Measurements from ENCODE around the gene B2M. TPM values are rescaled to one million over a fixed set of nuclear protein-coding genes. Genes with fewer than 3 reads are reported as not detected.

The B2M gene
- total RNA-seq, 1 experiment from 2014 or later, result 81.0 TPM

- Histone ChIP-seq H2BK15ac (ENCODE audit: low read depth, low read length) (no peak overlapping the region), H3K79me2 (ENCODE audit: insufficient read depth, low read length) (no peaks in the 10 kb centered on the region), H3T11ph (ENCODE audit: low read length) (no peak overlapping the region), H3K23me2 (ENCODE audit: insufficient read length, low read depth, low read length, poor library complexity, severe bottlenecking) (peaks cover 6% of the 10 kb centered on the region), H3K9ac (ENCODE audit: extremely low read depth, insufficient read length, low read length) (no peak overlapping the region), H2BK12ac (ENCODE audit: insufficient read length, low read depth, low read length) (no peak overlapping the region), H3K27me3 (ENCODE audit: insufficient read depth, low read length) (no peaks in the 10 kb centered on the region), H3K4me1 (ENCODE audit: insufficient read depth, low read length) (no peaks in the 10 kb centered on the region), H3K18ac (ENCODE audit: insufficient read length, low read depth, low read length) (no peak overlapping the region), H3K23ac (ENCODE audit: insufficient read length, low read depth, low read length) (no peak overlapping the region), H4K91ac (ENCODE audit: insufficient read length, low read depth, low read length) (no peak overlapping the region), H2AK5ac (ENCODE audit: insufficient read length, low read length) (no peak overlapping the region), H3K79me1 (ENCODE audit: insufficient read depth, low read depth, low read length, poor library complexity, severe bottlenecking) (no peaks in the 10 kb centered on the region), H3K14ac (ENCODE audit: insufficient read depth, low read length) (no peak overlapping the region), H3K4ac (ENCODE audit: low read depth, low read length) (no peak overlapping the region), H4K8ac (replicated peaks; ENCODE audit: insufficient read length, low read depth, low read length) (no peak overlapping the region), H3K27ac (ENCODE audit: insufficient read length, low read depth, low read length) (no peak overlapping the region), H4K20me1 (ENCODE audit: control insufficient read depth, insufficient read depth, insufficient read length) (no peaks in the 10 kb centered on the region), H3K9me3 (ENCODE audit: control insufficient read depth, low read depth, low read length) (no peaks in the 10 kb centered on the region), H2BK5ac (ENCODE audit: insufficient read length, low read length) (no peak overlapping the region), H4K5ac (ENCODE audit: insufficient read length, low read depth, low read length) (no peak overlapping the region), H2BK120ac (ENCODE audit: low read depth, low read length, poor library complexity, severe bottlenecking) (no peak overlapping the region), H3K56ac (ENCODE audit: insufficient read length, low read depth, low read length) (no peak overlapping the region), H2BK20ac (ENCODE audit: low read depth, low read length, poor library complexity, severe bottlenecking) (no peak overlapping the region), H2AFZ (ENCODE audit: low read length) (no peak overlapping the region), H3K4me2 (ENCODE audit: insufficient read depth, insufficient read length, low read length) (no peak overlapping the region)
- DNase-seq, result no peak
- H3K36me3 Mint-ChIP-seq (ENCODE audit: insufficient read depth in 1 of 3, low read depth in 3 of 3), result no peaks in the 10 kb centered on the region; a peak in 1 of 7 replicates
- no CpG with 5 or more reads among the region's 2 CpGs for WGBS (ENCODE audit: extremely low coverage, insufficient read length, low lambda C conversion rate)
- no peaks in the 10 kb centered on the region for H3K4me1 Mint-ChIP-seq
- H3K27me3 Mint-ChIP-seq (ENCODE audit: low read depth), result peaks cover 4% of the 10 kb centered on the region
- H3K27ac Mint-ChIP-seq, result no peak overlapping the region; a peak in 1 of 7 replicates
- no peak for TF ChIP-seq CTCF (conservative IDR thresholded peaks at IDR 0.05)
- peaks cover 14 to 18% of the 10 kb centered on the region in 2 experiments for H3K9me3 Mint-ChIP-seq
- no peak overlapping the region for H3K4me3 Mint-ChIP-seq
These were observed 4.9 kb upstream of the B2M start for GRCh38 chr15:44706401-44706800.
